22Rv1 (cell line): ENCODE measurements around the gene MAEA.

Experiments
- ZFX ChIP-seq: fragments of 450-650 bp; IDR thresholded peaks from 2 replicates; pipeline ENCODE4 v1.6.1; 2017; ENCODE audit warnings: antibody characterized with exemption, borderline replicate concordance
- TF ChIP-seq, protein P1 (sequence below): fragments of 450-650 bp; IDR thresholded peaks from 2 replicates; pipeline ENCODE4 v1.5.1; 2017; ENCODE audit warnings: mild to moderate bottlenecking

DNA sequence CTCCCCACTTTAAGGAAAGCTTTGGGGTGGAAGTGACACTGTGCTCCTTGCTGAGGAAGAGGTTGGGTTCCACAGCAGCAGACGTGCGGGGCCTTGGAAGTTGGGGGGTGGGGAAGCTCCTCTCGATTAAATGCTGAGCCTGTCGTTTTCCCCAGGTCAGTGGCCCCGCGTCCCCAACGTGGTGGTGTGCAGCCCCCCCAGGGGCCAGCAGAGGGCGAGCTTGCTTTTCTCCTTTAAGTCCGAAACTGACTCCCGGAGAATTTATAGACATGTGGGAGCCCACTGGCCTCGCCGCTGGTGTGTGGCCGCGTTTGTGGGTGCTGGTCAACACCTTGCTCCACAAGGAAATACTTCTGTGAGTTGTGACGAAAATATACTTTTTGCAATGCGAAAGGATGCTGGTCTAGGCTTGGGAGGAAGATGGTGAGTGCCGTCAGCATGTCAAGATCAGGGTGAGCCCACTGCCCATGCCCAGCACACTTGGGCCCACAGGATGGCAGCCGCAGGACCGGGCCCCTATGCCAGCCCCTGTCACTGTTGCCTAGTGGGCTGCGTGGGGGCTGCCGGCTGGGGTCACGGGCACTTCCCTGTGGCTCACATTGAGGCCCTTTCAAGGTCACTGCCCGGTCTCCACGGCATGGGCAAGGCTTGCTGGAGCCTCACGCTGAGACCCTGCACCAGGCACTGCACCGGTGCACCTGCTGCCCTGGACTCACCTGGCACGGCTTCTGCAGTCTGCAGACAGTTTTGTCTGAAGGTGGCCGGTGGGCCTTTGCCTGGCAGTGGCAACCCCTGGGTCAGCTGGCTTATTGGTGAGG, 66.7 kb downstream of the MAEA start:
- TF ChIP-seq, protein P1, sequence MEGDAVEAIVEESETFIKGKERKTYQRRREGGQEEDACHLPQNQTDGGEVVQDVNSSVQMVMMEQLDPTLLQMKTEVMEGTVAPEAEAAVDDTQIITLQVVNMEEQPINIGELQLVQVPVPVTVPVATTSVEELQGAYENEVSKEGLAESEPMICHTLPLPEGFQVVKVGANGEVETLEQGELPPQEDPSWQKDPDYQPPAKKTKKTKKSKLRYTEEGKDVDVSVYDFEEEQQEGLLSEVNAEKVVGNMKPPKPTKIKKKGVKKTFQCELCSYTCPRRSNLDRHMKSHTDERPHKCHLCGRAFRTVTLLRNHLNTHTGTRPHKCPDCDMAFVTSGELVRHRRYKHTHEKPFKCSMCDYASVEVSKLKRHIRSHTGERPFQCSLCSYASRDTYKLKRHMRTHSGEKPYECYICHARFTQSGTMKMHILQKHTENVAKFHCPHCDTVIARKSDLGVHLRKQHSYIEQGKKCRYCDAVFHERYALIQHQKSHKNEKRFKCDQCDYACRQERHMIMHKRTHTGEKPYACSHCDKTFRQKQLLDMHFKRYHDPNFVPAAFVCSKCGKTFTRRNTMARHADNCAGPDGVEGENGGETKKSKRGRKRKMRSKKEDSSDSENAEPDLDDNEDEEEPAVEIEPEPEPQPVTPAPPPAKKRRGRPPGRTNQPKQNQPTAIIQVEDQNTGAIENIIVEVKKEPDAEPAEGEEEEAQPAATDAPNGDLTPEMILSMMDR: peak; percentile 87
- no peak for TF ChIP-seq ZFX
